Mammary epithelial cell (primary cell): ENCODE data around the gene ETFRF1.

Source experiments
- EZH2 ChIP-seq: IDR thresholded peaks from 2 replicates; pipeline ENCODE4 v1.6.1; 2012; ENCODE audit warnings: low read length, inconsistent platforms, borderline replicate concordance
- TF ChIP-seq, protein P1 (sequence below), 2 donors: IDR thresholded peaks in 1 of 2; conservative IDR thresholded peaks in 1 of 2; 2 replicates each; pipeline ENCODE4 v1.5.1; 2011 to 2012; ENCODE audit warnings: inconsistent platforms in 2 of 2, low read length in 2 of 2, mild to moderate bottlenecking in 2 of 2, control low read depth in 1 of 2, low read depth in 1 of 2; ENCODE audit not compliant: insufficient read depth in 1 of 2; ENCODE audit errors: extremely low read depth in 1 of 2

DNA sequence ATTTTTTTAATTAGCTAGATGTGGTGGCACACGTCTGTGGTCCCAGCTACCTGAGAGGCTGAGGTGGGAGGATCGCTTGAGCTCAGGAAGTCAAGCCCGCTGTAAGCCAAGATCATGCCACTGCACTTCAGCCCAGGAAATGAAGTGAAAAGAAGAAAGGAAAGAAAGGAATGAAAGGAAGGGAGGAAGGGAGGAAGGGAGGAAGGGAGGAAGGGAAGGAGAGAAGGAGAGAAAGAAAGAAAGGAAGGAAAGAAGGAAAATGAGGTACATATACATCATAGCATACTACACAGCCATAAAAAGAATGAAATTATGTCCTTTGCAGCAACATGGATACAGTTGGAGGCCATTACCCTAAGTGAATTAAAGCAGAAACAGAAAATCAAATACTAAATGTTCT is 12.3 kb upstream of the ETFRF1 start:
- TF ChIP-seq, protein P1, sequence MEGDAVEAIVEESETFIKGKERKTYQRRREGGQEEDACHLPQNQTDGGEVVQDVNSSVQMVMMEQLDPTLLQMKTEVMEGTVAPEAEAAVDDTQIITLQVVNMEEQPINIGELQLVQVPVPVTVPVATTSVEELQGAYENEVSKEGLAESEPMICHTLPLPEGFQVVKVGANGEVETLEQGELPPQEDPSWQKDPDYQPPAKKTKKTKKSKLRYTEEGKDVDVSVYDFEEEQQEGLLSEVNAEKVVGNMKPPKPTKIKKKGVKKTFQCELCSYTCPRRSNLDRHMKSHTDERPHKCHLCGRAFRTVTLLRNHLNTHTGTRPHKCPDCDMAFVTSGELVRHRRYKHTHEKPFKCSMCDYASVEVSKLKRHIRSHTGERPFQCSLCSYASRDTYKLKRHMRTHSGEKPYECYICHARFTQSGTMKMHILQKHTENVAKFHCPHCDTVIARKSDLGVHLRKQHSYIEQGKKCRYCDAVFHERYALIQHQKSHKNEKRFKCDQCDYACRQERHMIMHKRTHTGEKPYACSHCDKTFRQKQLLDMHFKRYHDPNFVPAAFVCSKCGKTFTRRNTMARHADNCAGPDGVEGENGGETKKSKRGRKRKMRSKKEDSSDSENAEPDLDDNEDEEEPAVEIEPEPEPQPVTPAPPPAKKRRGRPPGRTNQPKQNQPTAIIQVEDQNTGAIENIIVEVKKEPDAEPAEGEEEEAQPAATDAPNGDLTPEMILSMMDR (conservative IDR thresholded peaks at IDR 0.05 in 1 of 2, IDR thresholded peaks at IDR 0.05 in 1 of 2; ENCODE audit: extremely low read depth in 1 of 2, insufficient read depth in 1 of 2, low read depth in 1 of 2, low read length in 2 of 2) = no peak
- TF ChIP-seq EZH2 = no peak
